Ishikawa (cell line): ENCODE data around the gene TNFSF15.

Experiments used
- EP300 ChIP-seq: IDR thresholded peaks from 2 replicates; pipeline ENCODE4 v1.6.1; 2012; ENCODE audit warnings: borderline replicate concordance
- RAD21 ChIP-seq: IDR thresholded peaks from 2 replicates; pipeline ENCODE4 v1.6.1; 2012; ENCODE audit warnings: low read depth
- REST ChIP-seq: IDR thresholded peaks from 2 replicates; pipeline ENCODE4 v1.6.1; 2012; ENCODE audit warnings: low read depth, mild to moderate bottlenecking
- TEAD4 ChIP-seq: IDR thresholded peaks from 2 replicates; pipeline ENCODE4 v1.6.1; 2012
- YY1 ChIP-seq: IDR thresholded peaks from 2 replicates; pipeline ENCODE4 v1.6.1; 2012; ENCODE audit warnings: low read depth
- TF ChIP-seq, protein P1 (sequence below): IDR thresholded peaks from 2 replicates; pipeline ENCODE4 v1.6.1; 2012

- TF ChIP-seq, protein P1, sequence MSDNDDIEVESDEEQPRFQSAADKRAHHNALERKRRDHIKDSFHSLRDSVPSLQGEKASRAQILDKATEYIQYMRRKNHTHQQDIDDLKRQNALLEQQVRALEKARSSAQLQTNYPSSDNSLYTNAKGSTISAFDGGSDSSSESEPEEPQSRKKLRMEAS: no peak
- TF ChIP-seq RAD21: no peak
- no peak for TF ChIP-seq EP300
- no peak for TF ChIP-seq YY1
- TF ChIP-seq REST: no peak
- TF ChIP-seq TEAD4: no peak
These were observed 21.0 kb downstream of the TNFSF15 start for GRCh38 chr9:114784721-114785279.
